NCI-H2227 (cell line): ENCODE data around the gene PEX13.

Source experiments
- DNase-seq: peaks from one replicate; lab custom pipeline; 2025; ENCODE audit not compliant: unreplicated experiment; lab: John Stamatoyannopoulos, UW

Gene PEX13

DNA sequence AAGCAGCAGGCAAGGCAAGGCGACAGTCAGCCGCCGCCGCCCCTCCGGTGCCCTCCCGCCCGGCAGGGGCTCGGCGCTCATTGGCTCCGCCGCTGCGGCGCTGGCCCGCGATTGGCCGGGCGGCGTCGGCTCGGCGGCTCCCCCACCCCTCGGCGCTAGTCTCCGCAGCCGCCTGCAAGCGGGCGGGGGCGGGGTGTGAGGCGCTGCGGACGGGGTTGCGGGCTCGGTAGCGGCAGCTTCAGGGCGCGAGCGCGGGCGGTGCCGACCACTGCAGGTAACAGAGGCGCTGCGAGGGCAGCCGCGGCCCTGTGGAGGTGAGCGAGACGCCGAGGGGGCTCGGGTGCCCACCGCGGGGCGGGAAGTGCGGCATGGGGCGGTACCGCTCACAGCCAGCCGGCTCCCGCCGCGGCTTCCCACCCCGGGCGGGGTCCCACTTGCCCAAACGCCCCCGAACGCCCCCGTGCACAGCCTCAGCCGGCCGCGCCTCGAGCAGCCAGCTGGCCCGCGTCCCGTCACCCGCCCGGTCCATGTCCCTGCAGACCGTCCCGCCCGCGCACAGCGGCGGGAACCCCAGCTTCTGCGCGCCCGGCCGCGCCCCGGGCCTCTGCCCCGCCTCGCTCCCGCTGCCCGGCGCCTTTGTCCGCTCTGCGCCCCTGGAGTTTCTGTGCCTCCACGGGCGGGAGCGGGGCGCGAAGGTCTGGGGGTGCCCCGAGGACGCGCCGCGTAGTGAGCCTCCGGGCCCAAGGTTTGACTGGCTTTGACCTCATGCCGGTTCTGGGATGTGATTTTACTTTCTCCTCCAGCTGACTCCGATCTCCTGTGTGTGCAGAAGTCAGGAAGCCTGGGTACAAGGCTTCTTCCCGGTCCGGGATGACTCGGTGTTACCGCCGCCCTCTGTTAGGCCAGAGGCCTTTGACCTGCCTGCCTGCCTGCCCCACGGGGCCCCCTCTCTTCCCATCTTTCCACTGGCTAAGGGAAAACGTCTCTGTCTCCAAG lies 48.5 kb downstream of the PEX13 start, which contains the start of gene SANBR:
Gene SANBR, plus strand, starts transcription at position 158 of the 996 bp plus-strand sequence. CDS start 4,480 bp downstream, outside the sequence.
- DNase-seq, result peak; percentile 96

DNA sequence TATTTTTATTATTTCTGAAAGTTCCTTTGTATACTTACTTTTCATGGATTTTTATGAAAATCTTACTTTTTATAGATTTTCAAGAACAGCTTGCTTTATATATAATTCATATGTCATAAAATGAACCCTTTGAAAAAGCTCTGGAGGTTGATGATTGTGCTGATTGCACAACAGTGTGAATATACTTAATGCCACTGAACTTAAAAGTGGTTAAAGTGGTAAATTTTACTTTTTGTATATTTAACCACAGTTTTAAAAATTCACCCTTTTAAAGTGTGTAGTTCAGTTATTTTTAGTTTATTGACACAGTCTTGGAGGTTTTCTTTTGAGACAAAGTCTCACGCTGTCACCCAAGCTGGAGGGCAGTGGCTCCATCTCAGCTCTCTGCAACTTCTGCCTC lies 56.6 kb downstream of the PEX13 start:
- DNase-seq, result no peak

DNA sequence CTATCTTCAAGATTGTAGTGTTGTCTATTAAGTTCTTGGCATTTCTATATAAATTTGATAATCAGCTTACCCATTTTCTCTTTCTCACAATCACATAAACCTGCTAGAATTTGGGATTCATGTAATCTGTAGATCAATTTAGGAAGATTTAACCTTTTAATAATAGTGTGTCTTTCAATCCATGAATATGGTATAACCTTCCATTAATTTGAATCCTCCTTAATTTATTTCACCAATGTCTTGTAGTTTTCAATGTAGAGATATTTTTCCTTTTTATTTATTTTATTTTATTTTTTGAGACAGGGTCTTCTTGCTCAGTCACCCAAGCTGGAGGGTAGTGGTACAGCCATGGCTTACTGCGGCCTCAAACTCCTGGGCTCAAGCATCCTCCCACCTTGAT lies 68.4 kb downstream of the PEX13 start:
- no peak for DNase-seq

DNA sequence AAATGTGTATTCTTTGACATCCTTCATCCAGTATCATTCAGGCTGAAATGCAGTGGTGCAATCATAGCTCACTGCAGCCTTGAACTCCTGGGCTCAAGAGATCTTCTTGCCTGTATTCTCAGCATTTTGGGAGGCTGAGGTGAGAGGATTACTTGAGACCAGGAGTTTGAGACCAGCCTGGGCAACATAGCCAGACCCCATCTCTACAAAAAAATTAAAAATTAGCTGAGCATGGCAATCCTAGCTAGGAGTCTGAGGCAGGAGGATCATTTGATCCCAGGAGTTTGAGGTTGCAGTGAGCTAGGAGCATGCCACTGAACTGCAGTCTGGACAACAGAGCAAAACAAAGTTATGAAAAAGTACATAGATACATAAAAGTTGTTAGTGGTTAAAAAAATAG lies 72.3 kb downstream of the PEX13 start:
- no peak for DNase-seq

DNA sequence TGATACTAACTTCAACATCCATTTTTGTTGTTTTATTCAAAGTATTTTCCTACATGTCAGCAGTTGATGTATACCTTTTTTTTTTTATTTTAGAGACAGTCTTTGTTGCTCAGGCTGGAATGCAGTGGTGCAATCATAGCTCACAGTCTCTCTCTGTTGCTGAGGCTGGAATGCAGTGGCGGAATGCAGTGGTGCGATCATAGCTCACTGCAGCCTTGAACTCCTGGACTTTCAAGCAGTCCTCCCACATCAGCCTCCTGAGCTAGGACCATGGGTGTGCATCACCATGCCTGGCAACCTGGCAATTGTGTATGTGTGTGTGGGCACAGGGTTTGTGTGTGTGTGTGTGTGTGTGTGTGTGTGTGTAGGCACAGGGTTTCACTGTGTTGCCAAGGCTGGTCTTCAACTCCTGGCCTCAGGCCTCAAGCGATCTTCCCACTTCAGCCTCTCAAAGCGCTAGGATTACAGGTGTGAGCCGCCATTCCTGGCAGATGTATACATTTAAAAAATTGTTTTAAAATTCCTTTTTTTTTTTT lies 72.9 kb downstream of the PEX13 start:
- DNase-seq, result no peak

DNA sequence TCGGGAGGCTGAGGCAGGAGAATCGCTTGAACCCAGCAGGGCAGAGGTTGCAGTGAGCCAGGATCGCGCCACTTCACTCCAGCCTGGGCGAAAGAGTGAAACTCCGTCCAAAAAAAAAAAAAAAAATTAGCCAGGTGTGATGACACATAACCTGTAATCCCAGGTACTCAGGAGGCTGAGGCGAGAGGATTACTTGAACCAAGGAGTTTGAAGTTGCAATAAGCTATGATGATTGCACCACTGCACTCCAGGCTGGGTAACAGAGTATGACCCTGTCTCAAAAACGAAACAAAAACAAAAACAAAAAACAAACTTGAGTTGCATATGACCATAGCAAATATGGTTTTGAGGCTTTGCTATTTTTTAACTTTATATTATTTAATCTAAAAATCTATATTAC lies 74.0 kb downstream of the PEX13 start:
- no peak for DNase-seq

DNA sequence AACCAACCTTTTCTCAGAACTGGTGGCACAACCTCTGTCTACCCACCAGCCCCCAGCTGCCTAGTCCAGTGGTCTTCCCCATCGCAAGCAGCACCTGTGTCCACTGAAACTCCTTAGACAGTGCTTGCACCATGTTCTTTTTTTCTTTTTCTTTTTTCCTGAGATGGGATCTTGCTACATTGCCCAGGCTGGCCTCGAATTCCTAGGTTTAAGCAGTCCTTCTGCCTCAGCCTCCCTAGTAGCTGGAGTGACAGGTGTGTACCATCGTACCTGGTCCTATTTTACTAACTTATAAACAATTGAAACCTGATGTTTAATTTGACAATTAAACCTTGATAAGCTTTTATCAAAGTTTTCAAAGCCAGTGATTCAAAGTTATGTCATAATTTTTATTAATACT lies 78.9 kb downstream of the PEX13 start:
- no peak for DNase-seq

DNA sequence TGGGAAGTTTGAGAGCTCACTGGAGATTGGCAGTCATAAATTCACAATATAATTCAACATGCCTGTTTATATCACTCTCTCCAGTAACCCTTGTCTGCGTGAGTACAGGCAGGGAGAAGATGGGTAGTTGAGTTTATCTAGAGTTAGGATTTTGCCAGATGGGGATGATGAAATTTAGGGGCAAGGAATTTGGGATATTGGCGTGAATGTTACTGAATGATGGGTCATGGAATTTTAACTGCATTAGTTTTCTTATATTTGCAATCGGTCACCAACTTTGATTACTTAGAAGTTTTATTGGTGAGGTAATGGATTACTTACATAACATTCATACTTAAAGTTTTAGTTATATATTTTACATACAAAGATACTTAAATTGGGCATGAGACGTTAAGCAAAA lies 83.3 kb downstream of the PEX13 start:
- no peak for DNase-seq
